HG03097 (cell line): Measurements from ENCODE around the gene PRODH.
"Not testable (repeated sequence)": the region's sequence is repeated elsewhere in the genome, so short reads cannot be mapped to it uniquely, and the experiment has no call there.

Experiments used
- ATAC-seq: cut with Tn5 transposase; IDR thresholded peaks from one replicate; pipeline ENCODE4 v1.9.1; 2021; ENCODE audit not compliant: unreplicated experiment, low FRiP score

Gene PRODH

GRCh38 chr22:18935889-18936529, at the start of gene PRODH:
Gene PRODH (minus strand): TSS chr22:18936293. CDS start chr22:18936287, 6 bp downstream.
- no peak for ATAC-seq

- no peak for ATAC-seq
Measured at GRCh38 chr22:18985780-18986179, 49.7 kb upstream of the PRODH start.

DNA sequence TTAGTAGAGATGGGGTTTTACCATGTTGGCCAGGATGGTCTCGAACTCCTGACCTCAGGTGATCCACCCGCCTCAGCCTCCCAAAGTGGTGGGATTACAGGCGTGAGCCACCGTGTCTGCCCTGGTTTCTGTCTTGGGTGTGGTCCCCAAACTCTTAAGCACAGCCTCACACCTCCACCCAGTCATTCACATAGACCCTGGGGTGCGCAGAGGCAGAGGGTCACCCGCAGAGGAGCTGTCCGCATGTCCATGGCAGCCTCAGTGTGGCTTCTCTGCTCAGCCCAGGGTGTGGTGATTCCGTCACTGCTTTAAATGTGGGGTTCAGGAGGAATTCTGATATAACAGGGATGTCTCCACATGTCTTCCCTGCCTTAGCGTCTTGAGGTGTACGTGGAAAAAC, 48.5 kb upstream of the PRODH start:
- ATAC-seq, result no peak

GRCh38 chr22:18983120-18983651, 47.1 kb upstream of the PRODH start:
- ATAC-seq, result no peak

- ATAC-seq, result no peak
Measured at GRCh38 chr22:18980829-18981228, 44.7 kb upstream of the PRODH start.

GRCh38 chr22:18979957-18980356, 43.9 kb upstream of the PRODH start:
- no peak for ATAC-seq

DNA sequence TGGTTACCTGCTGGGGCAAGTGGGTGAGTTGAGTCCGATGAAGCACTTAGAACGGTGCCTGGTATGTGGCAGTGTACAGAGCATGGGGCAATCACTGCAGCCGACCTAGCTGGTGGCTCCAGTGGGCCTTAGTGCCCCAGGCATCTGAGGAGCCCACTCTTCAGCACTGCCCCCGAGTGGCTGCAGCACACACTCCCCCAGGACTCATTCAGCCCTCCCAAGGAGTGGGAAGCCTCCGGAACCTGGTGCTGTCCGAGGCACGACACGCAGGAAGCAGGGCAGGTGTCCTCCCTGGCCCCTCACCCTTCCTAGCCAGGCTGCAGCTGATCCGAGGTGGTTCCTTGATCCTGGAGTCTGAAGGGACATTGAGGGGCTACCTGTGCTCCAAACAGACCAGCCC, 42.4 kb upstream of the PRODH start:
- ATAC-seq, result no peak

- ATAC-seq, result no peak
Measured at GRCh38 chr22:18977824-18978425, 41.8 kb upstream of the PRODH start.

- no peak for ATAC-seq
Measured at GRCh38 chr22:18976197-18976751, 40.2 kb upstream of the PRODH start.

DNA sequence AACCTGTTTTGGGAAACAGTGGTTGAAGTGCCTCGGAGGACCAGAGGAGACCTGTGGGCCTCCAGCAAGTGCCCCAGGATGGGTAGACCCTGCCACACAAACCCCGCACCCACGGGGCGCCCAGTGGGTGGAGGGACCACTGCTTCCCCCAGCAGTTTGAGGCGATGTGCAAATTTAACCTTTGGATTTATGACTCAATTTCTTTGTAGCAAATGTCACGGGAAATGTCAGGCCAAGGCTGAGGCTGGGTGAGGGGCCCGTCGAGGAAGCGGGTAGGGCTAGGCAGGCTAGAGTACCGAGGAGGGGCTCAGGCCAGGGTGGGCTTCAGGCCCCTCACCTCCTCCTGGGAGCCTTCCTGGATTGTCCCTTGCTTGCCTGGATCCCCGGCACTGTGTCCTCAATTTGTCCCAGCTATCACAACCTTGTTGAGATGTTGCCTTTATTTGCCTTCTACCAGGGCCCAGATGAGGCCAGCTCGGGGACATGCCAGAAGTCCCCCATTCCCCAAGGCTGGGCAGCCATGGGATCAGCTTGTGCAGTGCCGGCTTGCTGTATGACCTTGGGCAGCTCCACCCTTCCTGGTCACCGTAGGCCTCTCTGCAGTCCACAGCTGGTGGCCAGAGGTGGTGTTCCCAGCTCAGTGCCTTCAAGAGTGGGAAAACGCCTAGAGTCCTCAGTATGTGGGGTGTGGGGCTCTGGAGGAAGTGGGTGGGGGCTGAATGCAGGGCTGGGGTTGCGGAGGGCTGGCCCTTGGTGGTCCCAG, 39.5 kb upstream of the PRODH start:
- no peak for ATAC-seq

- ATAC-seq, result no peak
Measured at GRCh38 chr22:18974477-18975180, 38.5 kb upstream of the PRODH start.

DNA sequence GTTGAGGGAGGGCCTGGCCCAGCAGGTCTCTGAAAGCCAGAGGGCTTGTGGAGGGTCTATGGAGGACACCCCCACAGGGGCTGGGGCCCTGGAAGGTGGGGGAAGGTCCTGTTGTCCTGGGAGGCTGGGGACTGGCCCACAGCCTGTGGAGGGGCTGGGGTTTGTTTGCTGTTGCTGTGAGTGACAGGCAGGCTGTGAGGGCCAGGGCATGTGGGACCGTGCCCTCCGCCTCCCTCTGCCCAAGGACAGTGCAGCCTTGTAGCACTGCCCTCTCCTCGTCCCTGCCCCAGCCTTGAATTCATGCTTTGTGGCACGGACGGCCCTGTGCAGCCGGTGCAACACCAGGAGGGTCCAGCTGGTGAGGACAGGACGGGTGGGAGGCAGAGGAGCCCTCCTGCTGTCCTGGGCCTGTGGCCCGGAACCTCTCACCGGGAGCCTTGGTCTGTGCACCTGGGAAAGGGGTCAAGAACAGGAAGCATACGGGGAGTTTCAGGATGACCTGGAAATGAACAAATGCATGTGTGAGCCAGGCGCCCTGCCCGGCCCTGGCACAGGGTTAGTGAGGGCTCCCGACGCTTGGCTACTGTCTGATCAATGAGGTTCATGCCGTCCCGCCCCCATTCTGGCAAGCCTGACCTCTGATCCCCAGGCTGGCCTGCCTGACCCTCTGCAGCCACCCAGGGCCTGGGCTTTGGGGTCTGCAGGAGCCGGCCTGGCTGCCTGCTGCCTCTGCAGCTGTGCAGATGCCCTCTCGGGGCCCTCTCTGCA, 37.4 kb upstream of the PRODH start:
- no peak for ATAC-seq

DNA sequence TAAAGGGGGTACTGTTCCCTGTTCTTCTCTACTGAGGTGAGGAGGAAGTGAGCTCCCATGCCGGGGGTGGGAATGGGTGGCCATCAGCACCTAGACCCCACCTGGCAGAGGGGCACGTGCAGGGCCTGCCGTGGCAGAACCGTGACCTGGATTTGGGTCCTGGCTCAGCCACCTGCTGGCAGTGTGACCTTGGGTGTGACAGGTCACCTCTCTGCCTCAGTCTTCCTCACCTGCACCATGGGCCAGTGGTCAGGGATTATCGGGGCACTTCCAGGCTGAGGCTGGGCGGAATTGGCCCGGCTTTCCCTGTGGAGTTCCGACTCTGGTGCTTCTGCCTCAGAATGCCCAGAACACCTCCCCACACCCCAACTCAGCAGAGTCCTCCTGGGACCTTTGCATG, 36.5 kb upstream of the PRODH start:
- not testable (repeated sequence) for ATAC-seq

GRCh38 chr22:18972029-18972428, 35.9 kb upstream of the PRODH start:
- not testable (repeated sequence) for ATAC-seq

GRCh38 chr22:18971321-18971751, 35.2 kb upstream of the PRODH start:
- no peak for ATAC-seq

GRCh38 chr22:18970948-18971315, 34.8 kb upstream of the PRODH start:
- ATAC-seq, result no peak

GRCh38 chr22:18970176-18970947, 34.3 kb upstream of the PRODH start:
- no peak for ATAC-seq

GRCh38 chr22:18969158-18969942, 33.3 kb upstream of the PRODH start:
- ATAC-seq, result not testable (repeated sequence)
